GM08714 (cell line): Measurements from ENCODE around the gene ROPN1L.
"Not testable (repeated sequence)": the region's sequence is repeated elsewhere in the genome, so short reads cannot be mapped to it uniquely, and the experiment has no call there.

ENCODE experiments used
- H3K4me3 ChIP-seq: fragments of 200-500 bp; sonication (Bioruptor generic); 2 replicates; pipeline ENCODE4 v1.5.1; 2014; ENCODE audit warnings: mild to moderate bottlenecking, low read length, inconsistent platforms
- ZNF274 ChIP-seq: IDR thresholded peaks from 2 replicates; pipeline ENCODE4 v1.6.1; 2012; ENCODE audit warnings: mild to moderate bottlenecking, low read depth, low read length

ROPN1L gene

DNA sequence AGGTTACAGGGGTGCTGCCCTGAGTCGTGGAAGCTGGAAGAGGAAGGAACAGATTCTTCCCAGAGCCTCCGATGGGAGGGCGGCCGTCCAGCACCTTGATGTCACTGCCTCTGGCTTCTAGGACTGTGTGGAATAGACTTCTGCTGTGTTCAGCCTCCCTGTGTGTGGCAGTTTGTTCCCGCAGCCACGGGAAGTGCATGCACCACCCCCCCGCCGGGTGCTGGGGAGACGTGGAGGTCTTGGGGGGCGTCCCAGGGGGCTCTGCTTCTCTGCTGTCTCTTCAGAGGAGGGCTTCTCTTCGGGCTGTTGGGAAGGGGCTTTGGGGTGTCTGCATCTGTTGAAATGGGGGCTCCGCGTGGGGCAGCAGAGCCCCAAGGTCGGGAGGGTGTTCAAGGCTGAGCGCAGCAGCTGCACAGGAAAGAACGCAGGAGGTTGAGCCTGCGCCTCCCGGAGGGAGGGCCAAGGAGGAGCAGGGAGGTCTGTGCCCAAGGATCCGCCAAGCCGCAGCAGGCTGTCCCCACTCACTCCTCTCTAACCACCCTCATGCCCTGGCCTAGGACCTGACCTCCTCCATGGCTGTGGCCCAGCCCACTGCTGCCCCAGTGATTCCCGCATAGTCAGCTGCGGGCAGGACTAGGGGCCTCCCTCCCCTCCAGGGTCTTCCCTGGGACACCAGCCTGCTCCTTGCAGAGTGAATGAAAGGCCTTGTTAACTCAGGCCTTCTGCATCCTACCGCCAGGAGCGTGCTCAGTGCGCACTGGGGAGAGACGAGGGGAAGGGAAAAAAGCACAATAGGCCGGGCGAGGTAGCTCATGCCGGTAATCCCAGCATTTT is 45.0 kb downstream of the ROPN1L start:
- no peak overlapping the region for H3K4me3 ChIP-seq
- TF ChIP-seq ZNF274, result no peak

DNA sequence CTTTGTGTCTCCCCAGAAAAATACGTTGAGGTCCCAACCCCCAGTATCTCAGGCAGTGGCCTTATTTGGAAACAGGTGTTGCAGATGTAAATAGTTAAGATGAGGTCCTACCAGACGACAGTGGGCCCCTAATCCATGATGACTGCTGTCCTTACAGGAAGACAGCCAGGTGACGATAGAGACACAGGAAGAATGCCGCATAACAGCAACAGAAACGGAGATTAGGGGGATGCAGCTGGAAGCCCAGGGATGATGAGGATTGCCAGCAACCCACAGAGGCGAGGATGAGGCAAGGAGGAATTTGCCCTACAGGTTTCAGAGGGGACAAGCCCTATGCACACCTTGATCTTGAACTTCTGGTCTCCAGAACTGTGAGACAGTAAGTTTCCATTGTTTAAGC is 46.5 kb downstream of the ROPN1L start:
- H3K4me3 ChIP-seq, result no peak overlapping the region
- no peak for TF ChIP-seq ZNF274

DNA sequence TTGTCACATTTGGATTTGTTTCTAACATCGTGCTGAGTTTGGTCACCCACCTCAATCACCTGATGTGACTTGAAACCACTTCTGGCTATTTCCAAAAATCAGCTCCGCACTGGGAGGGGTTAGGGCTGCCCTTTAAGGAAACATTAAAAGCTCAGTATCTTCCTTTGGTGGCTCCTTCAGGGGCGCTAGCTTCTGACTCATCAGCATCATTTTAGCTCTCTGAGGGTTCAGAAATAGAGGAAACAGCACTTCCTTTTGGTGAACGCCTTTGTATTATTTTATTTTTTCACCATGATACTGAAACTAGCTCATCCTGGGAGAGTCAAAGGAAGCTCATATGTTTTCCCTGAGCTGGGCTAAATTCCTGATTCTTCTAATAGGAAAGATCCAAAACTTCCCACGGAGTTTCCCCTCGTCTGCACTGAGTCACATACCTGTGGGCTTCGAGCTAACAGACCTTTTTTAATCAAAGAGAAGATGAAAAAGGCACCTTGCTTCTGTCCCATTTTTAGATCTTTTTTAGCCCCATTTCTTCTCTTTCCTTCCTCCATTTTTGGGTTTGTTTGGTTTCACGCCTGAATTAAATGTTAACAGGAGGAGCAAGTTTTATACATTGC is 48.2 kb downstream of the ROPN1L start:
- TF ChIP-seq ZNF274, result no peak
- no peak overlapping the region for H3K4me3 ChIP-seq

DNA sequence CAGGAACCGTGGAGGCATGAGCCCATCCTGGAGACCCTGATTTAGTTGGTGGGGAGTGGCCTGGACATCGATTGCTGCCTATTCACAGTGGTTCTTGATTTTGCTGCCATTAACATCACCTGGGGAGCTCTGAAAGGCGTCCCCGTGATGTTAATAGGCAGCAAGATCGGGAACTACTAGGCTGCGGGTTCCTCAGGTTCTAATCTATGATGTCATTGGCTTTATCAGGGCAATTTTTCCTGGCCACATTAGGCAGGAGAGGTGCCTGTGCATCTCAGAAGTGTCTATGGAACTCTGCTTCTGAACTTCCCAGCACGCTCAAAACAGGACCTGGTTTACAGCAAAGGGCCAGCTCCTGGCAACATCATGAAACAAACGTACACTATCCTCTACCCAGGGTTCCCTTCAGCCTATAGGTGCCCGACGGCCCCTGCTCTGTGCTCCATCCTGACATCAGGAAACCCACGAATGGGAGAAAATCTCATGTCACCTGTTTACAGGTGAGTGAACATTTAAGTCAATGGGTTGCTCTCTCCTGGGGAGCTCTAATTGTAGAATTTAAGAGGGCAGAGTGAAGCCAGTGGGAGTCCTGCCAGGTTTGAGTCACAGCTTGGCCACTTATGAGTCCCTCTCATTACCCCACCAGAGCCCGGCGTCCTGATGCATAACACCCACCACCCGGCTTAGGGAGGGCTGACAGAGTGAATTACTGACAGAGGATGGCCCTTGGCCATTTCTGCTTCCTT is 49.4 kb downstream of the ROPN1L start:
- H3K4me3 ChIP-seq, result no peak overlapping the region
- no peak for TF ChIP-seq ZNF274

DNA sequence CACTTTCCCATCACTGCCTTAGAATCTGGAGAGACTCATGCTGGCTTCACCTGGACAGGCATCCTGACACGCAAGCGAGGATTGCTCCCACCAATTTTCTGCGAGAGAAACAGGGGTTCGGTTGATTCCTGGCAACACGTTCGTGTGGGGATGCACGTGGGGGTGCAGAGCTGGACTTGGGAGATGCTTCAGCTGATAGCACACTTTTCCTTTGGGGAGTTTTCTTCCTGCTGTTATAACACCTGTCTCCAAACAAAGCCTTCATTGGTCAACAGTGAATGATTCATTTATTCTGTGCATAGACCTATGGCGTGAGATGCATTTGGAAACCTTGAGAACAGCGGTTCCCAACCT is 50.0 kb downstream of the ROPN1L start:
- TF ChIP-seq ZNF274, result no peak
- no peak overlapping the region for H3K4me3 ChIP-seq

DNA sequence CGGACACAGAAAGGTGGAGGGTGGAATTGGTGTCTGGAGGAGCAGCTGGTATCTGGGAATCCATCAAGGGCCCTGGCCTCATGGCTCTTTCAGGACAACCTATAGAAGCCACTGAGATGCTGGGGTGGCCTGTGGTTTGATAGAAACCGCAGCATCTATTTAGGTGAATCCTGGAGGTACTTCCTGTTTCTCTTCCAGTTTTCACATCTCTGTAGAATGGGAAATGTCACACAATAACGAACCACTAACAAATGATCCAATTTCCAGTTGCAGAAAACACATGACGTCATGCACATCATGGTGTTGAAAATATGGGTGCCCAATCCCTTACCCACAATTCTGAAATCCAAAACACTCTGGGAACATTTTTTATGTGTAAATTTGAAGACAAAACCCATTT is 52.2 kb downstream of the ROPN1L start:
- no peak overlapping the region for H3K4me3 ChIP-seq
- no peak for TF ChIP-seq ZNF274

DNA sequence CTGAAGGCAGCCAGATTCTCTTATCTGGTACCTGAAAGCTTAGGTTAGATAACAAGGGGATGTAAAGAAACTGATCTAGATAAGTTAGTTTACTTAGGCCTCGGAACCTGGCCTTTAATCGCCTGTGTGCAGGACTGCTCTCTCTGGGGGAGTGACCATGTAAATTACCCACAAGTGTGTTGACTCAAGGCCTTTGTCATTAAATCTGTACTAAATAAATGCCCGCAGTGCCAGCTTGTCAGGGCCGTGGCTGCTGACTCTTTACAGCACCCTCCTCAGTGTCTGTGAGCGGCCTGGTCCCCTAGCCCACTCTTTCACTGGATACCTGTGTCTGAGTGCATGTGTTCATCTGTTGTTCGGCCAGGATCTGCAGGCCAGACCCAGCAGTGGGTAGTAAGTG is 52.8 kb downstream of the ROPN1L start:
- H3K4me3 ChIP-seq, result not testable (repeated sequence)

DNA sequence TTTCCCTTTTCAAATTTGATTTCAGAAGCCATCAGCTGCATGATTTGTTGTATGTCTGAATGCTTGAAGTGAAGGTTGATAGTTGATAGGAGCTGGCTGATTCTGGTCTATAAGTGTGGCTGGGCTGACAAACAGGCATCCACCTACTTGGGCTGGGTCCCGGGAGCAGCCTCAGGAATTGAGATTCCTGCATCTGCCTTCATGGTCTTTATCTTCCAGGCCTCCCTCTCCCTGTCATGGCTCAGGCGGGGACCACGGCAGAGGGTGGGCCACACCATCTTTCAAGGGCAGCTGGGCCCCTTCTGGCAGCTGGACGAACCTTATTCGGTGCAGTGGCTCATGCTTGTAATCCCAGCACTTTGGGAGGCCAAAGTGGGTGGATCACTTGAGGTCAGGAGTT is 55.9 kb downstream of the ROPN1L start:
- H3K4me3 ChIP-seq, result no peak overlapping the region
- no peak for TF ChIP-seq ZNF274

DNA sequence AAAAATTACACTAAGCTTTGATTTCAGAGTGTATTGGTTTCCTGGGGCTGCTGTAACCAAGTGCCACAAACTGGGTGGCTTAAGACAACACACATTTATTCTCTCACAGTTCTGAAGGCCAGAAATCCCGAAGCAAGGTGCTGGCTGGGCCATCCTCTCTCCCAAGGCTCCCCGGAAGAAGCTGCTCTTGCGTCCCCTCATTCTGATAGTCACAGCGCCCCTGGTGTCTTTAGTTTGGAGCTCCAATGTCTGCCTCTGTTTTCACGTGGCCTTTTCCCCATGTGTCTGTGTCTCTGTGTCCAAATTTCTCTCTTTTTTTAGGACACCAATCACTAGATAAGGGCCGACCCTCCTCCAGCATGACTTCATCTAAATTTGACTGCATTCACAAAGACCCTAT is 56.7 kb downstream of the ROPN1L start:
- H3K4me3 ChIP-seq, result no peak overlapping the region
- TF ChIP-seq ZNF274, result no peak

DNA sequence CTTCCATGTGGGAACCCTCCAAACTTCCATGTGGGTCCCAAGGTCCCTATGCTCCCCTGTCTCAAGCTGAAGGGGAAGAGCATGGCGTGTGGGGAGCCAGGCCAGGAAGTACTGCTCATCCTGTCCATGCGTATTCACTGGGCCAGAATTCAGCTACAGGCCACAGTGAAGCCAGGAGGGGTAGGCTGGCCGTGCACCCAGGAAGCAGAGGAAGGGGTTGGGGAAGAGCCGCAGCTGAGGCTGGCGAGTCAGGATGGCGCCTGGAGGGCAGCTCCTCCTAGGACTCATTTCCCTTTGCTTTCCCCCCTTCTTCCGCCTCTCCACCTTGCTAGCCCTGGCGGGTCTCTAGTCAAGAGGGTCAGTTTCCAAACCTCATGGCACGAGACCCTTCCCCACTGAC is 57.4 kb downstream of the ROPN1L start:
- no peak overlapping the region for H3K4me3 ChIP-seq
- no peak for TF ChIP-seq ZNF274

DNA sequence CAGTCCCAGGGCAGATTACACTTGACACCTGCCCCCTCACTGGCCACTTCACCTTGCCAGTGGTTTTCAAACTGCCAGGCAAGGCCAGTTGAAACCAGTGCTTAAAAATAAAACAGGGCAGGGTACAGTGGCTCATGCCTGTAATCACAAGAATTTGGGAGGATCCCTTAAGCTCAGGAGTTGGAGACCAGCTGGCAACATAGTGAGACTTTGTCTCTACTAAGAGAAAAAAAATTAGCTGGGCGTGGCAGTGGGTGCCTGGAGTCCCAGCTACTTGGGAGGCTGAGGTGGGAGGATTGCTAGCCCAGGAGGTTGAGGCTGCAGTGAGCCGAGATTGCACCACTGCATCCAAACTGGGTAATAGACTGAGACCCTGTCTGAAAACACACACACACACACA is 58.1 kb downstream of the ROPN1L start:
- H3K4me3 ChIP-seq, result no peak overlapping the region
- no peak for TF ChIP-seq ZNF274

DNA sequence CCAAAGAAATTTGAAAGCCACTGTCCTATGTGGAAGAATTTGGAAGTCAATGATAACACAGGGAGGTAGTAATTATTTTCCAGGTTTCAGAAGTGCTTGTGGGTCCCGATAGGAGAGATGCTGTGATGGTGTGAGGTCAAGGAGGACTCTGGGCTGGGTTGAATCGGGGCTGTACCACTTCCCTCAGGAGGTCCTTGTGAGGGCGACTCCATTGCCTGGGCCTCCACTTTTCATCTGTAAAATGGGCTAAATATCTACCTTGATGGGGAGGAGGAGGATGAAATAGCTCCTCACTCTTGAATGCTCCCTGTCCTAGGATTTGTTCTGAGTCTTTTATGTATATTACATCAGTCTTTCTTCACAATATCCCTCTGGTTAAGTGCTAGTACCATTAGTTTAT is 59.0 kb downstream of the ROPN1L start:
- no peak overlapping the region for H3K4me3 ChIP-seq
- no peak for TF ChIP-seq ZNF274

DNA sequence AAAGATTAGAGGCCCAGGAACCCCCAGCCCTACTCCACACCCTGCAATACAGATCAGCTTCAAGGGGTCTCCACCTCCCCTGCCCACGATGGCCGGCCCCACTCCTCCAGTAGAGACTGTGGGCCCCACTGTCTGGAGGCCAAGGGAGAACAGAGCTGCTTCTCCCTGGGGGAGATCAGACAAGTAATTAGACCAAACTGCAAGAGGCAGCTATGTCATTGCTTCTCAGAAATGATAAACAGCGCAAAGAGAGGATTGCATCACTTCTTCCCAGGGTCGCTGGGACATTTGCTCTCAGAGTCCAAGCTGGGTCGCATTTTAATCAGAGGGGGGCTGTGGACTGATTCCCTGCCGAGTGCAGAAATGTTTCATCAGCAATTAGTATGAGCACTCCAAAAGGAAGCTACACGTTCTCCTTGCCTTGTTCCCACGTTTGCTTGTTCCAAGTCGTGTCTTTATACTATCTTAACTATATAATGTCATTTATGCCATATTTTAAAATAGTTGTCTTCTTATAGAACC is 59.9 kb downstream of the ROPN1L start:
- no peak overlapping the region for H3K4me3 ChIP-seq
- no peak for TF ChIP-seq ZNF274

DNA sequence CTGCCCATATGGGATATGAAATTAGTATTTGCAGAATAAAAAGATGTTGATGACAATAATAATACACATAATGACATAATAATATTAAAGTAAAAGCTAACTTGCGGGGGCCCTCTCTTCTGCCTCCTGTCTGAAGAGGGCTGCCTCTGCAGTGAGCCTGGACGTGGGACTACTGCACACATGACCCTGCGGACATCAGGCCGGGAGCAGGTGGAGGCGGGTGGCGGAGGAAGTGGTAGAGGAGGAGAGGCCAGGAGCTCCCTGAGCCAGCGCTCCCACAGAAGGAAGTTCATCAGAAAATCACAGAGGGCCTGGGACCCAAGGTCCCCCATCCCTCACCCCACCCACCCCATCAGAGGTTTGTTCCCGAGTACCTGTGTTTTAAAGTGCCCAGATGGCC is 60.5 kb downstream of the ROPN1L start:
- no peak overlapping the region for H3K4me3 ChIP-seq
- TF ChIP-seq ZNF274, result no peak

DNA sequence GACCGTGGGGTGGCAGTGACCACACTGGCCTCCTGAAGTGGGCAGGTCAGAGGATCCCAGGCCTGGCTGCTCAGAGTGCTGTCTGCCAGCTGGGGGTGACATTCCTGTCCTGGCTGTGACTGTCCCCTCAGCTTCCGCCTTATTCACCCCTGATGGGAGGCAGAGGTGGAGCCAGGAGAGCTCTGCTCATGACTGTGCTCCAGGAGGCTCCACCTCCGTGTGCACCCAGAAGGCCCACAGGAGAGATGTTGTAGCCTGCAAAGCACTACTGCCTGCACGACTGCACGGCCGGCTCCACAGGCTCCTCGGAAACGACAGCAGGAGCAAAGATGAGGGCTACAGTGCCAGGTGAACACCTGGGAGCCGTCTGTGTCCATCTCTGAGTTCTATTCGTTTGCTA is 60.9 kb downstream of the ROPN1L start:
- no peak for TF ChIP-seq ZNF274
- no peak overlapping the region for H3K4me3 ChIP-seq
